ENCODE data around the gene PRTN3. TPM values are rescaled to one million over a fixed set of nuclear protein-coding genes. Genes with fewer than 3 reads are reported as not detected.
A peak's percentile ranks its signal among the peaks of the same experiment; 100 is the strongest.

Gene PRTN3
- total and polyA plus RNA-seq, 3 donors from 2014 or later: 1.0 to 1.8 TPM; not detected in 1

DNA sequence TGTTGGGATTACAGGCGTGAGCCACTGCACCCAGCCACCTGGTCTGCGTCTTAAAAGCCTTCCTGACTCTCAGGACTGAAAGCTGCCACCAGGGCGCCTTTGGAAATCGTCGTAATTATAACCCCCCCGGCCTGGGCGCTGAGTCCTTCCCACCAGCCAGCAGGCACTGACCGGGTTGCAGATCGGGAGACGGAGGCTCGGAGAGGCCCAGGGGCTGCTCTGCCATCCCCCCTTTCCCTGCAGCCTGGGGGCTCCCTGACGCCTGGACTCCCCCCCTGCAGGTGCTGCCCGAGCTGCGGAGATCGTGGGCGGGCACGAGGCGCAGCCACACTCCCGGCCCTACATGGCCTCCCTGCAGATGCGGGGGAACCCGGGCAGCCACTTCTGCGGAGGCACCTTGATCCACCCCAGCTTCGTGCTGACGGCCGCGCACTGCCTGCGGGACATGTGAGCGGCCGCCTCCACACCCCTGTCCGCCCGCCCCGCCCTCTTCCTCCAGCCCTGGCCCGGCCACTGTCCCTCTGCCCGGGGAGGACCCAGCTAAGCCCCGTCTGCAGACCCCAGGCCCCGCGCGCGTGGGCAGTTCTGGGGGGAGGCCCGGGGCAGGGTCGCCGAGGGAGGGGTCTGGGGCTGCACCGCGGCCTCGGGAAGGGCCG lies 2.5 kb downstream of the PRTN3 start:
- Histone ChIP-seq H3K27me3 (no peaks in the 10 kb centered on the region), H3K36me3 (ENCODE audit: low read depth, missing control alignments) (no peaks in the 10 kb centered on the region), H3K27ac (no peak overlapping the region), H3K4me3 (peak overlapping the region in 1 of 2 donors; percentile 38), H3K4me1 (peaks cover 16% of the 10 kb centered on the region), H3K9me3 (no peaks in the 10 kb centered on the region)
- no peak for DNase-seq
- intact Hi-C loops (cut with DNase I; ENCODE audit: low total_unique reads): loop anchor here (10.0 kb wide), 1 partner anchor 69 kb away; no protein-coding TSS in a partner anchor
- TF ChIP-seq POLR2A (IDR thresholded peaks at IDR 0.05) (no peak), CTCF (IDR thresholded peaks at IDR 0.05) (no peak)
- 0 to 7% methylated on average over 4 to 22 of the region's 46 CpGs for WGBS, 2 donors

- Histone ChIP-seq H3K27ac (no peak overlapping the region), H3K9me3 (no peaks in the 10 kb centered on the region), H3K36me3 (ENCODE audit: low read depth, missing control alignments) (no peaks in the 10 kb centered on the region), H3K4me3 (peak overlapping the region in 1 of 2 donors; percentile 38), H3K27me3 (no peaks in the 10 kb centered on the region), H3K4me1 (peaks cover 16% of the 10 kb centered on the region)
- intact Hi-C loops (cut with DNase I; ENCODE audit: low total_unique reads): loop anchor here (10.0 kb wide), 1 partner anchor 69 kb away; no protein-coding TSS in a partner anchor
- TF ChIP-seq CTCF (IDR thresholded peaks at IDR 0.05): no peak
- TF ChIP-seq POLR2A (IDR thresholded peaks at IDR 0.05): no peak
- WGBS, 2 donors: 0 to 16% methylated on average over 2 to 32 of the region's 70 CpGs
- DNase-seq: no peak
These were observed 3.2 kb downstream of the PRTN3 start for GRCh38 chr19:843836-844545.

GRCh38 chr19:844546-844971 lies 3.8 kb downstream of the PRTN3 start:
- no peaks in the 10 kb centered on the region for H3K27me3 ChIP-seq
- no peak overlapping the region for H3K27ac ChIP-seq
- DNase-seq: no peak
- H3K4me3 ChIP-seq: no peak overlapping the region
- H3K36me3 ChIP-seq (ENCODE audit: low read depth, missing control alignments): no peaks in the 10 kb centered on the region
- H3K9me3 ChIP-seq: no peaks in the 10 kb centered on the region
- intact Hi-C loops (cut with DNase I; ENCODE audit: low total_unique reads): loop anchor here (10.0 kb wide), 1 partner anchor 70 kb away; no protein-coding TSS in a partner anchor
- peaks cover 16% of the 10 kb centered on the region for H3K4me1 ChIP-seq
- WGBS, 2 donors: 16 to 17% methylated on average over 9 to 11 of the region's 11 CpGs
- TF ChIP-seq CTCF (IDR thresholded peaks at IDR 0.05): no peak
- no peak for TF ChIP-seq POLR2A (IDR thresholded peaks at IDR 0.05)

- intact Hi-C loops (cut with DNase I; ENCODE audit: low total_unique reads): loop anchor here (10.0 kb wide), 1 partner anchor 71 kb away; no protein-coding TSS in a partner anchor
- WGBS, 2 donors: 81 to 86% methylated on average over 31 to 37 of the region's 37 CpGs
- Histone ChIP-seq H3K9me3 (no peaks in the 10 kb centered on the region), H3K27ac (no peak overlapping the region), H3K36me3 (ENCODE audit: low read depth, missing control alignments) (no peaks in the 10 kb centered on the region), H3K4me3 (no peak overlapping the region), H3K4me1 (peaks cover 17% of the 10 kb centered on the region), H3K27me3 (no peaks in the 10 kb centered on the region)
- TF ChIP-seq POLR2A (IDR thresholded peaks at IDR 0.05) (no peak), CTCF (IDR thresholded peaks at IDR 0.05) (no peak)
- no peak for DNase-seq
These were observed 5.1 kb downstream of the PRTN3 start for GRCh38 chr19:845707-846521.
